Esophagus squamous epithelium (tissue), 4 donors: ENCODE results near the gene DDX24.

ENCODE experiments used
- CTCF ChIP-seq, 6 experiments: fragments of 450-650 bp in 4 of 6; fragments of 200-600 bp in 2 of 6; sonication (generic) in 2 of 6; IDR thresholded peaks; one replicate each; pipeline ENCODE4 v1.5.1; 2016 to 2019; ENCODE audit warnings: antibody characterized with exemption in 6 of 6, mild to moderate bottlenecking in 4 of 6, moderate library complexity in 4 of 6
- POLR2A ChIP-seq, 4 donors: fragments of 450-650 bp; IDR thresholded peaks; one replicate each; pipeline ENCODE4 v1.6.1; 2017; ENCODE audit warnings: antibody characterized with exemption in 4 of 4, mild to moderate bottlenecking in 4 of 4, moderate library complexity in 3 of 4

- no peak for TF ChIP-seq CTCF (IDR thresholded peaks at IDR 0.05)
- no peak for TF ChIP-seq POLR2A (IDR thresholded peaks at IDR 0.05)
Observed at GRCh38 chr14:94009767-94010166, 71.2 kb downstream of the DDX24 start.
